Measurements from ENCODE around the gene BTN3A1.
A peak's percentile ranks its signal among the peaks of the same experiment; 100 is the strongest.
"Not testable (repeated sequence)": the region's sequence is repeated elsewhere in the genome, so short reads cannot be mapped to it uniquely, and the experiment has no call there.

Gene BTN3A1

GRCh38 chr6:26401987-26402658 lies at the start of gene BTN3A1:
BTN3A1 (plus strand) TSS chr6:26402275; CDS start chr6:26405564, 3,289 bp downstream.
- DNase-seq (ENCODE audit: low read depth, low spot score): peak; percentile 14

GRCh38 chr6:26352315-26352714 lies 49.8 kb upstream of the BTN3A1 start:
- DNase-seq (ENCODE audit: low read depth, low spot score): no peak

GRCh38 chr6:26354162-26354561 lies 47.9 kb upstream of the BTN3A1 start:
- DNase-seq (ENCODE audit: low read depth, low spot score): no peak

- no peak for DNase-seq (ENCODE audit: low read depth, low spot score)
Observed at GRCh38 chr6:26355366-26355765, 46.7 kb upstream of the BTN3A1 start.

GRCh38 chr6:26357543-26357942 lies 44.5 kb upstream of the BTN3A1 start:
- DNase-seq (ENCODE audit: low read depth, low spot score): not testable (repeated sequence)

GRCh38 chr6:26358511-26358981 lies 43.5 kb upstream of the BTN3A1 start:
- no peak for DNase-seq (ENCODE audit: low read depth, low spot score)

GRCh38 chr6:26359765-26360164 lies 42.3 kb upstream of the BTN3A1 start:
- no peak for DNase-seq (ENCODE audit: low read depth, low spot score)

GRCh38 chr6:26360451-26361416 lies 41.3 kb upstream of the BTN3A1 start:
- no peak for DNase-seq (ENCODE audit: low read depth, low spot score)

- no peak for DNase-seq (ENCODE audit: low read depth, low spot score)
Observed at GRCh38 chr6:26361544-26361943, 40.5 kb upstream of the BTN3A1 start.

- DNase-seq (ENCODE audit: low read depth, low spot score): no peak
Observed at GRCh38 chr6:26362093-26362835, 39.8 kb upstream of the BTN3A1 start.

- no peak for DNase-seq (ENCODE audit: low read depth, low spot score)
Observed at GRCh38 chr6:26362836-26363220, 39.2 kb upstream of the BTN3A1 start.

GRCh38 chr6:26363882-26364701 lies 38.0 kb upstream of the BTN3A1 start:
- no peak for DNase-seq (ENCODE audit: low read depth, low spot score)

GRCh38 chr6:26365633-26365995 lies 36.5 kb upstream of the BTN3A1 start:
- DNase-seq (ENCODE audit: low read depth, low spot score): no peak

- no peak for DNase-seq (ENCODE audit: low read depth, low spot score)
Observed at GRCh38 chr6:26366504-26366903, 35.6 kb upstream of the BTN3A1 start.

- no peak for DNase-seq (ENCODE audit: low read depth, low spot score)
Observed at GRCh38 chr6:26367114-26367513, 35.0 kb upstream of the BTN3A1 start.

- DNase-seq (ENCODE audit: low read depth, low spot score): not testable (repeated sequence)
Observed at GRCh38 chr6:26371813-26372212, 30.3 kb upstream of the BTN3A1 start.

- no peak for DNase-seq (ENCODE audit: low read depth, low spot score)
Observed at GRCh38 chr6:26372308-26373144, 29.5 kb upstream of the BTN3A1 start.

- no peak for DNase-seq (ENCODE audit: low read depth, low spot score)
Observed at GRCh38 chr6:26375270-26375669, 26.8 kb upstream of the BTN3A1 start.

GRCh38 chr6:26377719-26378118 lies 24.4 kb upstream of the BTN3A1 start:
- no peak for DNase-seq (ENCODE audit: low read depth, low spot score)

GRCh38 chr6:26378143-26378542 lies 23.9 kb upstream of the BTN3A1 start:
- not testable (repeated sequence) for DNase-seq (ENCODE audit: low read depth, low spot score)
